ENCODE results near the gene PLXNA3. TPM values are rescaled to one million over a fixed set of nuclear protein-coding genes. Genes with fewer than 3 reads are reported as not detected.
A peak's percentile ranks its signal among the peaks of the same experiment; 100 is the strongest.

PLXNA3 gene
- total RNA-seq, 1 experiment from 2014 or later: 36.3 TPM

- Histone ChIP-seq H4K5ac (ENCODE audit: insufficient read length, low read depth, low read length) (no peak overlapping the region), H3K4ac (ENCODE audit: low read depth, low read length) (no peak overlapping the region), H2BK120ac (ENCODE audit: low read depth, low read length, poor library complexity, severe bottlenecking) (no peak overlapping the region), H3K79me2 (ENCODE audit: insufficient read depth, low read length) (no peaks in the 10 kb centered on the region), H2AFZ (ENCODE audit: low read length) (no peak overlapping the region), H4K91ac (ENCODE audit: insufficient read length, low read depth, low read length) (no peak overlapping the region), H3K9ac (ENCODE audit: extremely low read depth, insufficient read length, low read length) (no peak overlapping the region), H4K20me1 (ENCODE audit: control insufficient read depth, insufficient read depth, insufficient read length) (no peaks in the 10 kb centered on the region), H3K4me2 (ENCODE audit: insufficient read depth, insufficient read length, low read length) (no peak overlapping the region), H3K27me3 (ENCODE audit: insufficient read depth, low read length) (no peaks in the 10 kb centered on the region), H2BK20ac (ENCODE audit: low read depth, low read length, poor library complexity, severe bottlenecking) (no peak overlapping the region), H3K23me2 (ENCODE audit: insufficient read length, low read depth, low read length, poor library complexity, severe bottlenecking) (peaks cover 4% of the 10 kb centered on the region), H3K4me1 (ENCODE audit: insufficient read depth, low read length) (no peaks in the 10 kb centered on the region; the same call in 1 of the 2 replicates), H3K56ac (ENCODE audit: insufficient read length, low read depth, low read length) (no peak overlapping the region), H2AK5ac (ENCODE audit: insufficient read length, low read length) (no peak overlapping the region), H2BK15ac (ENCODE audit: low read depth, low read length) (no peak overlapping the region), H3T11ph (ENCODE audit: low read length) (no peak overlapping the region), H2BK12ac (ENCODE audit: insufficient read length, low read depth, low read length) (no peak overlapping the region), H3K18ac (ENCODE audit: insufficient read length, low read depth, low read length) (no peak overlapping the region), H4K8ac (replicated peaks; ENCODE audit: insufficient read length, low read depth, low read length) (no peak overlapping the region), H3K9me3 (ENCODE audit: control insufficient read depth, low read depth, low read length) (peaks cover 35% of the 10 kb centered on the region), H3K14ac (ENCODE audit: insufficient read depth, low read length) (no peak overlapping the region), H3K23ac (ENCODE audit: insufficient read length, low read depth, low read length) (no peak overlapping the region), H3K27ac (ENCODE audit: insufficient read length, low read depth, low read length) (no peak overlapping the region), H2BK5ac (ENCODE audit: insufficient read length, low read length) (no peak overlapping the region), H3K79me1 (ENCODE audit: insufficient read depth, low read depth, low read length, poor library complexity, severe bottlenecking) (no peaks in the 10 kb centered on the region)
- Mint-ChIP-seq H3K36me3 (ENCODE audit: insufficient read depth in 1 of 3, low read depth in 3 of 3) (peaks cover 4 to 18% (median 13%) of the 10 kb centered on the region in 3 experiments), H3K9me3 (peaks cover 67 to 79% of the 10 kb centered on the region in 2 experiments), H3K4me3 (no peak overlapping the region), H3K27ac (no peak overlapping the region), H3K4me1 (peaks cover 6 to 15% of the 10 kb centered on the region in 2 experiments), H3K27me3 (ENCODE audit: low read depth) (peaks cover 10% of the 10 kb centered on the region)
- peak; percentile 15 for DNase-seq
- no CpG with 5 or more reads among the region's 7 CpGs for WGBS (ENCODE audit: extremely low coverage, insufficient read length, low lambda C conversion rate)
- TF ChIP-seq CTCF (conservative IDR thresholded peaks at IDR 0.05): no peak
Observed at GRCh38 chrX:154482786-154483185, 24.7 kb downstream of the PLXNA3 start.
